HT-29 (cell line): ENCODE data around the gene L3MBTL1. TPM values are rescaled to one million over a fixed set of nuclear protein-coding genes. Genes with fewer than 3 reads are reported as not detected.
A peak's percentile ranks its signal among the peaks of the same experiment; 100 is the strongest.
"Not testable (repeated sequence)": the region's sequence is repeated elsewhere in the genome, so short reads cannot be mapped to it uniquely, and the experiment has no call there.

Experiments
- DNase-seq: peaks from one replicate; pipeline ENCODE4 v3.0.0-alpha.2; 2015; ENCODE audit warnings: low spot score
- total RNA-seq: library from RNA; depleted of rRNA; stranded (reverse); fragments of >200 nt; shearing (Covaris generic); gene quantifications from 2 replicates; pipeline ENCODE4 v1.2.3, GENCODE V29; 2014

The L3MBTL1 gene
- total RNA-seq, 1 experiment from 2014 or later: 9.9 TPM

DNA sequence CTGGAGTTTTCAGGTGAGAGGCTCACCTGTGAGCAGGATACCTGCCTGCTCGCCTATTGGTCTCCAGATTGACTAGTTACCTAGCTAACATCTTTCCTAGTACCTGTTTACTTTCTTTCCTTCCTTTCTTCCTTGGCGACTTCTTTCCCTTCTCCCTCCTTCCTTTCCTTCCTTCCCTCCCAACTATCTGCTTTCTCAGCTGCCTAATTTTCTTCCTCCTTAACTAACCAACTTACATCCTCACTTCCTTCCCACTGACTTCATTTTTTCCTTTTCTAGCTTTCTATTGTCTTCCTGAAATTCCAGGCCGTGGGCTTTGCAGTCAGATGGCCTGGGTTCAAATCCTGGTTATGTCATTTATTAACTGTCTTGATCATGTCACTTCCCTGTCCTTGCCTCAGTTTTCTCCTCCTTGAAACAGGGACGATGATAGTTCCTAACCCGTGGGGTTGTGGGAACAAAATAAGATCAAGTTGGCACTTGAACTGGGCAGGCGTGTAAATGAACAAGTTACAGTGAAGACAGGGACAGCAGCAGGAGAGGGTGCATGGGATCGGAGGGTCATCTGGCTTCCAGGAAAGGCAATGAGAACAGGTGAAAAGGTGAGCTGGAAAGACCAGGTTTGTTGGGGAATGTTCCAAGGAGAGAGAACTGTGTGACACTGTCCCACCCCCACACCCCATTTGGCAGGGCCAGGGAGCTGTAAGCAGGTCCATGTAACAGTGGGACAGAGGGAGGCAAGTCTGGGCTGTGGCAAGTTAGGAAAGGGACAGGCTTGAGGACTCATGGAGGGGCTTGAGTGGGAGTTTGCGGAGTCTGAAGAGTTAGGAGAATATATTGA lies 51.9 kb downstream of the L3MBTL1 start:
- no peak for DNase-seq

GRCh38 chr20:43560974-43561373 lies 53.5 kb downstream of the L3MBTL1 start:
- no peak for DNase-seq

- DNase-seq: no peak
Measured at GRCh38 chr20:43563429-43563828, 55.9 kb downstream of the L3MBTL1 start.

GRCh38 chr20:43563991-43564390 lies 56.5 kb downstream of the L3MBTL1 start:
- DNase-seq: no peak

DNA sequence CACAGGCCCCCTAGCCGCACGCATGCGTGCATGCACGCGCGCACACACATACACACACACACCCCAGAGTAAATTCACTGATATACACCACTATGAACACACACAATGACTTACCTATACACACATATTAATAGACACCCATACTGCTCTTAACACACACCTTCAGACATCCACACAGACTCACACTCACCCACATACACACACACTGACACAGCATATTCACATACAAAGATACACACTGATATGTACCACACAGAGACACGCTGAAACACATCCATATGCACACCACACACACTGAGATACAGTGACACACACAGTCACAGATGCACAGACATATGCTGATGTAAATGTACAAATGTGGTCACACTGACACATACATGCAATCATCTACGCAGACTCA lies 57.0 kb downstream of the L3MBTL1 start:
- no peak for DNase-seq

DNA sequence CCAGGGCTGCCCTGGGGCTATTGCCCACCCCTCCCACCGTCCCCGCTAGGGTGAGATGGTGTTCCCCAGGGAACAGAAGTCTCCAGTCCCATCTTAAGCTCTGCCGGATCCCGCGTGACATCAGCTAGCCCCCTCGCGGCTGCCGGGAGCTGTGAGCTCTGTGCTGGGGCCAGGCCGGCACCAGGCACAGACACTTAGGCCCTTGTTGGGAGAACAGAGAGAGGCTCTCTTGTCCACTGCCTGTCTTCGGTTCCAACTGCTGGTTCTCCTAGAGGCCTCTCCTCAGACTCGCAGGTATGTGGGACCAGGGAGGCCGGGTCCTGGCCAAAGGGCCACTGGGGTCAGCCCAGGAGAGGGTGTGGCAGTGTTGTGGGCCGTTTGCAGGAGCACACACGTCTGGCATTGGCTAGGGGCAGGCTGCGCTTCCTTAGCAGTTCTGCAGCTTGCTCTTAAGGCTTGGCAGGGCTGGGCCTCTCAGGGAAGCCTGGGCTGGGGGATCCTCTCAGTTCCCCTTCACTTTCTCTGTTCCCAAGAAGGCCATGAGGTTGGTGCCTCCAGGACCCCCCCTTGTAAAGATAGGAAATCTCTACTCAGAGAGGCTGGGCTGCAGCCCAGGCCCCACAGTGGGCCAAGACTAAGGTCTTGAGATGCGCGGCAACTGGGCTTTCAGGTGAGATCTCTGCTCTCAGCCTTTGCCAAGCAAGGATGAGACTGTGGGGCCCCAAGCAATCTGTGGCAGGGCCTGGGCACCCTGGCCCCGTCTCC lies 57.7 kb downstream of the L3MBTL1 start:
- DNase-seq: no peak

GRCh38 chr20:43565758-43566104 lies 58.2 kb downstream of the L3MBTL1 start:
- DNase-seq: no peak

GRCh38 chr20:43567477-43567876 lies 60.0 kb downstream of the L3MBTL1 start:
- no peak for DNase-seq

- no peak for DNase-seq
Measured at GRCh38 chr20:43568706-43569105, 61.2 kb downstream of the L3MBTL1 start.

DNA sequence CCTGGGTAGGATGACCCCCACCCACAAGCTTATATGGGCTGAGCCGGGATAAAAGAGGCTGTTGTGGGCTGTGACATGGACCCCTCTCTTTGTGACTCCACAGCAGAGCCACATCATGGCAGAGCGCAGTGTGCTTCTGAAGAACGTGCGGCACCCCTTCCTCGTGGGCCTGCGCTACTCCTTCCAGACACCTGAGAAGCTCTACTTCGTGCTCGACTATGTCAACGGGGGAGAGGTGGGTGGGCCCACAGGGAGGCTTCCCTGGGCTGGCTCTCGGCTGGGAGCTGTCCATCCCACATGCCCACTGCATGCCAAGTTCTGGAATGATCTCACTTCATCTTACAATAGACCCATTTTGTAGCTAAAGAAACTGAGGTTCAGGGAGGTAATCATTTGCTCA lies 61.8 kb downstream of the L3MBTL1 start:
- no peak for DNase-seq

DNA sequence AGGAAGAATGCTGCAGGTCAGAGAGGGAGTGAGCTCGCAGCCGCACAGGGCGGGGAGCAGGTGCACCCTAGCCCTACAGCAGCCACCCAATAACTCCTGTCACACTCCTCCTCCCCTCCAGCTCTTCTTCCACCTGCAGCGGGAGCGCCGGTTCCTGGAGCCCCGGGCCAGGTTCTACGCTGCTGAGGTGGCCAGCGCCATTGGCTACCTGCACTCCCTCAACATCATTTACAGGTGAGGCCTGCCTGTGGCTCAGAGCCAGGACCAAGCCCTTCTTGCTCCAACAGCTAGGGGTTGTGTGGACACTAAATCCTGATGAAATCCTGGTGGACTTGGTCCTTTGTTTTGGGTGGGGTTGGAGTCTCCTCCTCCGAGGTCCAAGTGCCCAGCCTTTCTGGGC lies 63.0 kb downstream of the L3MBTL1 start:
- no peak for DNase-seq

DNA sequence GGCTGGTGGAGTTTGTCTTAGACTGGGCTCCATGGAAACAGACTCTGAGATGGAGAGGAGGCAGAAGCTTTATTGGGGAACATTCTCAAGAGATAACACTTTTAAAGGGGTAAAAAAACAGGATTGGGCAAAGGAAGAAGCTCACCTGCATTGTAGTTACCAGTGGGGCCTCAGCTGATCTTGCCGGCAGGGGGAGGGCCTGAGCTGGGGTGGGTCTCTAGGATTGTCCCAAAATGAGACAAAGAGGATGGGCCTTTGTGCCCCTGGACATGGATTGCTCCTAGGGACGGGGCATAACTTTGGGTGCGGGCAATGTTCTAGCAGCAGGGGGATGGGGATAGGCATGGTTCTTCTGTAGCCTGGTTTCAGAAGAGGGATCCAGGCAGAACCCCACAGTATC lies 63.8 kb downstream of the L3MBTL1 start:
- no peak for DNase-seq

DNA sequence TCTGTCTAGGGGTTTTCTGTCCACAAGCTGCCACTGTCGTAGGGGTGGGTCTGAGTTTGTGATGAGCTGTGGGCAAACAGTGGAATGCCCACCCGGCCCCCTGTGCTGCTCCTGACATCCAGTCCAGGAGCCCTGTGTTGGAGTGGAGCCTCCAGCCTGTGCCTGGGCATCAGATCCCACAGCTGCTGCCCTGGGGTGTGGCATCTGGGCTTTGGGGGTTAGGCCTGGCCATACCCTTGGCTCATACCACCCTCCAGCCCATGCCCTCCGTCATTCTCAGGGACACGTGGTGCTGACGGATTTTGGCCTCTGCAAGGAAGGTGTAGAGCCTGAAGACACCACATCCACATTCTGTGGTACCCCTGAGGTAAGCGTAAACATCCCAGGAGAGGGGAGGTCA lies 64.3 kb downstream of the L3MBTL1 start:
- no peak for DNase-seq

DNA sequence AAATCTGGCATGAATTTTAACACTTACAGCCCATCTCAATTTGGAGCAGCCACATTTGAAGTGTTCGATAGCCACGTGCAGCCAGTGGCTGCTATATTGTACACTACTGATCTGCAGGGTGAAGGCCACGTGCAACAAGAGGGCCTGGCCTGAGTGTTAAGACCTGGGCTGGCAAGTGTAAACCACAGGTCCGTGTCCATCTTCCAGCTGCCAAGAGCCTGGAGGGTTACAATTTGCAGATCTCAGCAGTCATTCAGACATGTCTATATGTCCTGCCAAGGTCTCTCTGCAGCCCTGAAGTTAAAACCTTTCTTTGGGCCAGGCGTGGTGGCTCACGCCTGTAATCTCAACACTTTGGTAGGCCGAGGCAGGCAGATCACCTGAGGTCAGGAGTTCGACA lies 65.4 kb downstream of the L3MBTL1 start:
- DNase-seq: no peak

GRCh38 chr20:43576108-43576507 lies 68.6 kb downstream of the L3MBTL1 start:
- no peak for DNase-seq

GRCh38 chr20:43579861-43580793 lies 72.6 kb downstream of the L3MBTL1 start:
- peak; percentile 82 for DNase-seq

DNA sequence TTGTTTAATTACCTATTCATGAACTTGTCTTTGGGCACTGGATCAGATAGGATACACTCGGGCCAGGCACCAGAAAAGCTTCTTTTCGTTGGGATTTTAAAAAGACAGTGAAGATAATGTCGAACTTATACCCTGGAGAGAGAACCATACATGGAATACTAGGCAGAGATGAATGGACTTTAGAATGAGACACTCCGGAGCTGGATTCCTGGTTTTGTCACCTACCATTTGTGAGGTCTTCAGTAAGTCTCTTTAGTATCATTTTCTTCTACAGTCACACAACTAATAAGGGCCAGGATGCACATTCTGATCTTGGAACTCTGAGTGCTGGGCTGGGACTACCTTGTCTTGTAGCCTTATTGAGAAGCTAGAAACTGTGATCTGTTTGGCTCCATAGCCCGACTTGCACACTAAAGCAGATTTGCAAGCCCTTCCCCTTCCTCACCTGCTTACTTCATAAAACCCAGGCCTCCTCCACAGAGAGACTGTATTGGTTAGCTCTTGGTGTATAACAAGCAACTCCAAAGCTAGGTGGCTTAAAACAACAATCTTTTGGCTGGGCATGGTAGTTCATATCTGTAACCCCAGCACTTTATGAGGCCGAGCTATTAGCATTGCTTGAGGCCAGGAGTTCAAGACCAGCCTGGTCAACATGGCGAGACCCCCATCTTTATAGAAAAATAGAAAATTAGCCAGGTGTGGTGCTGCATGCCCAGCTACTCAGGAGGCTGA lies 75.8 kb downstream of the L3MBTL1 start:
- DNase-seq: no peak

- DNase-seq: no peak
Measured at GRCh38 chr20:43583982-43584432, 76.5 kb downstream of the L3MBTL1 start.

- no peak for DNase-seq
Measured at GRCh38 chr20:43584448-43585136, 77.1 kb downstream of the L3MBTL1 start.

GRCh38 chr20:43586641-43587040 lies 79.1 kb downstream of the L3MBTL1 start:
- no peak for DNase-seq

- not testable (repeated sequence) for DNase-seq
Measured at GRCh38 chr20:43588526-43588925, 81.0 kb downstream of the L3MBTL1 start.
